ENCODE data around the gene CFAP251.

DNA sequence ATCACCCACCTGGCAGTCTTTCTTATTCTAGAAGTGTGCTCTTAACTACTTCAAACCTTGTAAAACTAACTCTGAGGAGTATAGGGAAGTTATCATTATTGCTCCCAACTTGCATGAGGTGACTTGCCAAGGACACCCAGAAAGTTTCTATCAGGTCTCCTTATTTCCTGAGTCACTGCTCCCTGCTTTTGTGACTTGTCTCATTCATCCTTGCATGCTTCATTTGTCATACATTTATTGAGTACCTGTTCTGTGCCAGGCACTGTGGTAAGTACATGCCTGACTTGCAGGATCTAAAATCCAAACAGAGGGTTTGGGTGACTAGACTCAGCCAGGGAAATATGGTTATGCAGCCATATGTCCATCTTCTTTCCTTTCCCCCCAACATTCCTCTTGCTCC lies 25.5 kb downstream of the CFAP251 start:
- TF ChIP-seq, protein P1, sequence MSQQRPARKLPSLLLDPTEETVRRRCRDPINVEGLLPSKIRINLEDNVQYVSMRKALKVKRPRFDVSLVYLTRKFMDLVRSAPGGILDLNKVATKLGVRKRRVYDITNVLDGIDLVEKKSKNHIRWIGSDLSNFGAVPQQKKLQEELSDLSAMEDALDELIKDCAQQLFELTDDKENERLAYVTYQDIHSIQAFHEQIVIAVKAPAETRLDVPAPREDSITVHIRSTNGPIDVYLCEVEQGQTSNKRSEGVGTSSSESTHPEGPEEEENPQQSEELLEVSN (IDR thresholded peaks at IDR 0.05; ENCODE audit: borderline replicate concordance, low read depth), result no peak
- TF ChIP-seq, protein P2, sequence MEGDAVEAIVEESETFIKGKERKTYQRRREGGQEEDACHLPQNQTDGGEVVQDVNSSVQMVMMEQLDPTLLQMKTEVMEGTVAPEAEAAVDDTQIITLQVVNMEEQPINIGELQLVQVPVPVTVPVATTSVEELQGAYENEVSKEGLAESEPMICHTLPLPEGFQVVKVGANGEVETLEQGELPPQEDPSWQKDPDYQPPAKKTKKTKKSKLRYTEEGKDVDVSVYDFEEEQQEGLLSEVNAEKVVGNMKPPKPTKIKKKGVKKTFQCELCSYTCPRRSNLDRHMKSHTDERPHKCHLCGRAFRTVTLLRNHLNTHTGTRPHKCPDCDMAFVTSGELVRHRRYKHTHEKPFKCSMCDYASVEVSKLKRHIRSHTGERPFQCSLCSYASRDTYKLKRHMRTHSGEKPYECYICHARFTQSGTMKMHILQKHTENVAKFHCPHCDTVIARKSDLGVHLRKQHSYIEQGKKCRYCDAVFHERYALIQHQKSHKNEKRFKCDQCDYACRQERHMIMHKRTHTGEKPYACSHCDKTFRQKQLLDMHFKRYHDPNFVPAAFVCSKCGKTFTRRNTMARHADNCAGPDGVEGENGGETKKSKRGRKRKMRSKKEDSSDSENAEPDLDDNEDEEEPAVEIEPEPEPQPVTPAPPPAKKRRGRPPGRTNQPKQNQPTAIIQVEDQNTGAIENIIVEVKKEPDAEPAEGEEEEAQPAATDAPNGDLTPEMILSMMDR (IDR thresholded peaks at IDR 0.05), result no peak
- TF ChIP-seq, protein P3, sequence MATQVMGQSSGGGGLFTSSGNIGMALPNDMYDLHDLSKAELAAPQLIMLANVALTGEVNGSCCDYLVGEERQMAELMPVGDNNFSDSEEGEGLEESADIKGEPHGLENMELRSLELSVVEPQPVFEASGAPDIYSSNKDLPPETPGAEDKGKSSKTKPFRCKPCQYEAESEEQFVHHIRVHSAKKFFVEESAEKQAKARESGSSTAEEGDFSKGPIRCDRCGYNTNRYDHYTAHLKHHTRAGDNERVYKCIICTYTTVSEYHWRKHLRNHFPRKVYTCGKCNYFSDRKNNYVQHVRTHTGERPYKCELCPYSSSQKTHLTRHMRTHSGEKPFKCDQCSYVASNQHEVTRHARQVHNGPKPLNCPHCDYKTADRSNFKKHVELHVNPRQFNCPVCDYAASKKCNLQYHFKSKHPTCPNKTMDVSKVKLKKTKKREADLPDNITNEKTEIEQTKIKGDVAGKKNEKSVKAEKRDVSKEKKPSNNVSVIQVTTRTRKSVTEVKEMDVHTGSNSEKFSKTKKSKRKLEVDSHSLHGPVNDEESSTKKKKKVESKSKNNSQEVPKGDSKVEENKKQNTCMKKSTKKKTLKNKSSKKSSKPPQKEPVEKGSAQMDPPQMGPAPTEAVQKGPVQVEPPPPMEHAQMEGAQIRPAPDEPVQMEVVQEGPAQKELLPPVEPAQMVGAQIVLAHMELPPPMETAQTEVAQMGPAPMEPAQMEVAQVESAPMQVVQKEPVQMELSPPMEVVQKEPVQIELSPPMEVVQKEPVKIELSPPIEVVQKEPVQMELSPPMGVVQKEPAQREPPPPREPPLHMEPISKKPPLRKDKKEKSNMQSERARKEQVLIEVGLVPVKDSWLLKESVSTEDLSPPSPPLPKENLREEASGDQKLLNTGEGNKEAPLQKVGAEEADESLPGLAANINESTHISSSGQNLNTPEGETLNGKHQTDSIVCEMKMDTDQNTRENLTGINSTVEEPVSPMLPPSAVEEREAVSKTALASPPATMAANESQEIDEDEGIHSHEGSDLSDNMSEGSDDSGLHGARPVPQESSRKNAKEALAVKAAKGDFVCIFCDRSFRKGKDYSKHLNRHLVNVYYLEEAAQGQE (IDR thresholded peaks at IDR 0.05), result no peak
- TF ChIP-seq JUNB (IDR thresholded peaks at IDR 0.05), result no peak
- TF ChIP-seq, protein P4, sequence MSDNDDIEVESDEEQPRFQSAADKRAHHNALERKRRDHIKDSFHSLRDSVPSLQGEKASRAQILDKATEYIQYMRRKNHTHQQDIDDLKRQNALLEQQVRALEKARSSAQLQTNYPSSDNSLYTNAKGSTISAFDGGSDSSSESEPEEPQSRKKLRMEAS (IDR thresholded peaks at IDR 0.05), result no peak

All from A549 (cell line).